T-helper 9 cell (primary cell): ENCODE measurements around the gene LRTM2.
A peak's percentile ranks its signal among the peaks of the same experiment; 100 is the strongest.

Experiments
- DNase-seq: peaks from one replicate; pipeline ENCODE4 v3.0.0-alpha.2; 2020

Gene LRTM2

GRCh38 chr12:1797991-1798640, 22.2 kb upstream of the LRTM2 start:
- DNase-seq = no peak

GRCh38 chr12:1798641-1799020, 21.7 kb upstream of the LRTM2 start:
- DNase-seq = no peak

- DNase-seq = no peak
Observed at GRCh38 chr12:1799051-1799881, 21.1 kb upstream of the LRTM2 start.

GRCh38 chr12:1799882-1800400, 20.4 kb upstream of the LRTM2 start:
- no peak for DNase-seq

GRCh38 chr12:1800401-1801302, 19.7 kb upstream of the LRTM2 start:
- no peak for DNase-seq

- no peak for DNase-seq
Observed at GRCh38 chr12:1801303-1801975, 18.9 kb upstream of the LRTM2 start.

- DNase-seq = no peak
Observed at GRCh38 chr12:1803736-1804135, 16.6 kb upstream of the LRTM2 start.

GRCh38 chr12:1804545-1805332, 15.6 kb upstream of the LRTM2 start:
- DNase-seq = peak; percentile 80

GRCh38 chr12:1805441-1806081, 14.8 kb upstream of the LRTM2 start:
- no peak for DNase-seq

GRCh38 chr12:1806301-1807086, 13.9 kb upstream of the LRTM2 start:
- DNase-seq = no peak

GRCh38 chr12:1807087-1807860, 13.1 kb upstream of the LRTM2 start:
- DNase-seq = no peak

GRCh38 chr12:1808036-1808797, 12.1 kb upstream of the LRTM2 start:
- no peak for DNase-seq

GRCh38 chr12:1808798-1809480, 11.4 kb upstream of the LRTM2 start:
- no peak for DNase-seq

GRCh38 chr12:1809591-1810190, 10.7 kb upstream of the LRTM2 start:
- no peak for DNase-seq

GRCh38 chr12:1810201-1810930, 10.0 kb upstream of the LRTM2 start:
- no peak for DNase-seq

GRCh38 chr12:1810931-1811280, 9.5 kb upstream of the LRTM2 start:
- DNase-seq = no peak
